Non-pigmented ciliary epithelial cell (primary cell): ENCODE results near the gene SELENOW.
"Not testable (repeated sequence)": the region's sequence is repeated elsewhere in the genome, so short reads cannot be mapped to it uniquely, and the experiment has no call there.

Experiments
- DNase-seq: peaks from one replicate; pipeline ENCODE4 v3.0.0-alpha.2; 2010; ENCODE audit warnings: low read depth

SELENOW gene

DNA sequence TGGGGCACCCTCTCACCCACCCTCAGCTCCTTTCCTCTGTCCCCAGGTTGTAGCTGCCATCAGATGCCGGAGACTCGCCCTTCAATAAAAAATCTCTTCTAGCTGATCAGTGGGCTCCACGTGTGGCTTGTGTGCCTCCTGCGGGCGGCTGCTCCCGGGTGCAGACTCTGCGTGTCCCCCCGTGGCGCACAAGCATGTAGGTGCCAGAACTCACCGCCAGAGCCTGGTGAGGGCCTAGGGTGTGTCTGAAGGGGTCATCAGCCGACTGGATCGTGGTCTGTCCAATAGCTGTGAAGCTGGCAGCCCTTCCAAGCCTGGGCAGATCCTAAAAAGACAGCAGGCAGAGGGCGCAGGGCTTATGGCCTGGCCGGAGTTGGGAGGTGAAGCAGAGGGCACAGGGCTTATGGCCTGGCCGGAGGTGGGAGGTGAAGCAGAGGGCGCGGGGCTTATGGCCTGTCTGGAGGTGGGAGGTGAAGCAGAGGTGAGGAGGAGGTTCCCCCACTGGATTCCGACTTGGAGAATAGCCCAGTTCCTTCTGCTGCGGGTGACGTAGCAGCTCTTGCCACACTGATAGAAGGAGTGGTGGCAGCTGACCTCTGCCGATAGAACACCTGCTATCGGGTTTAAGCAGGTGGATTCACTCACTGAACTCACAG, 21.4 kb upstream of the SELENOW start:
- DNase-seq, result no peak

DNA sequence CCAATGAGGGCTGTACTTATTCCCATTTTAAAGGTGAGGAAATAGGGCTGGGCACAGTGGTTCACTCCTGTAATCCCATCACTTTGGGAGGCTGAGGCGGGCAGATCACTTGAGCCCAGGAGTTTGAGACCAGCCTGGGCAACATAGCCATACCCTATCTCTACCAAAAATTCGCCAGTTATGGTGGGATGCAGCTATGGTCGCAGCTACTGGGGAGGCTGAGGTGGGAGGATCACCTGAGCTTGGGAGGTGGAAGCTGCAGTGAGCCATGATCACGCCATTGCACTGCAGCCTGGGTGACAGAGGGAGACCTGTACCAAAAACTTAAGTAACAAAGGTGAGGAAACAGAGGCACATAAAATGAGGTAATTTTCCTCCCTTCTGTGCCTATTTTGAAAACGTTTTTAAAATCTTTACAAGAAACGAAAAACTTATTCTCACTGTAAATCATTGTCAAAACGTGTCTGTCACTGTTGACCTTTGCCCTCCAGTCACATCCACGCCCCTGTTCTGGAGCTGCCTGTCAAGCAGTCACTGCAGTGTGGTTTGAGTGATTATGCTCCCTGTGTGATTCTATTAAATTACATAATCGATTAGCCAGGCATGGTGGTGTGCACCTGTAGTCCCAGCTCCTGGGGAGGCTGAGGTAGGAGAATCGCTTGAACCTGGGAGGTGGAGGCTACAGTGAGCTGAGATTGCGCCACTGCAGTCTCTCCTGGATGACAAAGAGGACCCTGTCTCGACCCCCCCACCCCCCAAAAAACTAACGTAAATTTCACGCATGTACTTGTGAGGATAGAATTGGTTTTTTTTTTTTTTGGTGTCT, 20.7 kb upstream of the SELENOW start:
- no peak for DNase-seq

DNA sequence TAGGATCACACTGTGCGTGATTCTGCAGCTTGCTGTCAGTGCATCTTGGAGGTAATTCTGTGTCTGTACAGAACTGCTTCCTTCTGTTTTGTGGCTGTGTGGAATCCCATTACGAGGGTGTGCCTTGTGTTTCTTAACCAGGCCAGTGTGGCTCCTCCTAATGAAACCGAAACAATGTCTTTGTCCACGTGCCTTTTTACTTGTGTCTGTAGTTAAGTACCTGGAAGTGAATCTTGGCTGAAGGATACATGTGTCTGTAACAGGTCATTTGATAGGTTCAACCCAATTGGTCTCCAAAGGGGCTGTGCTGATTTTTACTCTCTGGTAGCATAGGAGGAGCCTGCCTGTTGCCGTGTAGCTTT, 20.1 kb upstream of the SELENOW start:
- DNase-seq, result no peak

DNA sequence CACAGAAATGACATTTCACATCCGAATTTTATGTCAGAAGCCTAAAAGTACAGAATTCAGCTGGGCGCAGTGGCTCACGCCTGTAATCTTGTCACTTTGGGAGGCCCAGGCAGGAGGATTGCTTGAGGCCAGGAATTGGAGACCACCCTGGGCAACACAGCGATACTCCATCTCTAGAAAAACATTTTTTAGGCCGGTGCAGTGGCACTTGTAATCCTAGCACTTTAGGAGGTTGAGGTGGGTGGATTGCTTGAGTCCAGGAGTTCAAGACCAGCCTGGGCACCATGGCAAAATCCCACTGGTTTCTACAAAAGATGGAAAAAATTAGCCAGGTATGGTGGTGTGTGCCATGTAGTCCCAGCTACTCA, 17.9 kb upstream of the SELENOW start:
- DNase-seq, result no peak

DNA sequence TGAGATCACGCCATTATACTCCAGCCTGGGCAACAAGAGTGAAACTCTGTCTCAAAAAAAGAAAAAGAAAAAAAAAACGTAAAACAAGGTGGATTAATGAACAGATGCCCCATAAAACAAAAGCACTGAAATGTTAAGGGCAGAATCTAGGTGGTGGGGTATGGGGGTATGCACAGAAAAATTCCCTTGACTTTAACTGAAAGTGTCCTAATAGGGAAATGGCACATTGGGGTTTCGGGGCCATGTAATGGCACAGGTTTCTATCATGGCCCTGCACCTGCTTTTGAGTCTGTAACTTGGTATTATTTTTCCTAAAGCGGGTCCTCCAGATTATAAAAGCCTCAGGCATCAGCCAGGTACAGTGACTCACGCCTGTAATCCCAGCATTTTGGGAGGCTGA, 16.9 kb upstream of the SELENOW start:
- no peak for DNase-seq

DNA sequence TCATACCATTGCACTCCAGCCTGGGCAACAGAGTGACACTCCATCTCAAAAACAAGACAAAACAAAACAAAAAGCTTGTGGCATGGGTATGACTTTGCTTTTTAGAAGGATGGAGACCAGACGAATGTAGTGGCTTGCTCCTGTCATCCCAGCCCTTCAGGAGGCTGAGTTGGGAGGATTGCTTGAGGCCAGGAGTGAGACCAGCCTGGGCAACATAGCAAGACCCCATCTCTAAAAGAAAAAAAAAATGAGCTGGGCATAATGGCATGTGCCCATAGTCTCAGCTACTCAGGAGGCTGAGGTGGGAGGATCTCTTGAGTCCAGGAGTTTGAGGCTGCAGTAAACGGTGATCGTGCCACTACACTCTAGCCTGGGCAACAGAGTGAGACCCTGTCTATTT, 16.4 kb upstream of the SELENOW start:
- no peak for DNase-seq

DNA sequence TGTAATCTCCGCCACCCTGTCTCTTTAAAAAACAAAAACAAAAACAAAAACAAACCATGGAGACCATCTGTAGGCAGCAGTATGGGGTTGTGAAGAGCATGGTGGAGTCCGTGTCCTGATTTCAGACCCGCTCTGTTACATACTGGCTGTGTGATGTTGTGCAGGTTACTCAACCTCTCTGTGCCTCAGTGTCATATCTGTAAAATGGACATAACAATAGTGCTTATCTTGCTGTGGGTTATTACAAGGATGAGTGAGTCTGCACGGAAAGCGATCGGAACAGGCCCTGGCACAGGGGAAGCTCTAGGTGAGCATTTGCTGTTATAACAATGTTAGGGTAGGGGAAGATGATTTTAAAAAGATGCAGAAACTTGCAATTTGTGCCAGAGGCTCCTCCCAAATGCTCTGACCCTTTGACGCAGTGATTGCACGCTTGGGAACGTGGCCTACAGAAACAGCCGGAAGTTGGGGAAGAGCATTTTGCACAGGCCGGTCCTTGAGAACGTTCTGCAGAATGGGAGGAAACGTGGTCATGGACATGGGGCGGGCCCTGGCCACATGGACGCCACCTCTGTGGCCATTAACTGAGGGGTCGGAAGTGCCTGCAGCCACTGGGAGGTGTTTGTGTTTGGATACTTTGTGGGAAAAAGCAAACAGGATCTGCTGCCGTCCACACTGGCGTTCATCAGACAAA, 15.7 kb upstream of the SELENOW start:
- no peak for DNase-seq

DNA sequence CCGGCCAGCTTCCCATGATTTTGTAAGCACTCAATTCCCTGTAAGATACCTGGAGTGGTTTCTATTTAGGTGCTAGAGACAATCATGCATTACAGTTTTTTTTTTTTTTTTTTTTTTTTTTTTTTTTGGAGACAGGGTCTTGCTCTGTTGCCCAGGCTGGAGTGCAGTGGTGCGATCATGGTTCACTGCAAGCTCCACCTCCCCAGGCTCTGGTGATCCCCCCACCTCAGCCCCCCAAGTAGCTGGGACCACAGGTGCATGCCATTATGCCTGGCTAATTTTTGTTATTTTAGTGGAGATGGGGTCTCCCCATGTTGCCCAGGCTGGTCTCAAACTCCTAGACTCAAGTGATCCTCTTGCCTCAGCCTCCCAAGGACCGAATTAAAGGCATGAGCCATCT, 13.8 kb upstream of the SELENOW start:
- not testable (repeated sequence) for DNase-seq

DNA sequence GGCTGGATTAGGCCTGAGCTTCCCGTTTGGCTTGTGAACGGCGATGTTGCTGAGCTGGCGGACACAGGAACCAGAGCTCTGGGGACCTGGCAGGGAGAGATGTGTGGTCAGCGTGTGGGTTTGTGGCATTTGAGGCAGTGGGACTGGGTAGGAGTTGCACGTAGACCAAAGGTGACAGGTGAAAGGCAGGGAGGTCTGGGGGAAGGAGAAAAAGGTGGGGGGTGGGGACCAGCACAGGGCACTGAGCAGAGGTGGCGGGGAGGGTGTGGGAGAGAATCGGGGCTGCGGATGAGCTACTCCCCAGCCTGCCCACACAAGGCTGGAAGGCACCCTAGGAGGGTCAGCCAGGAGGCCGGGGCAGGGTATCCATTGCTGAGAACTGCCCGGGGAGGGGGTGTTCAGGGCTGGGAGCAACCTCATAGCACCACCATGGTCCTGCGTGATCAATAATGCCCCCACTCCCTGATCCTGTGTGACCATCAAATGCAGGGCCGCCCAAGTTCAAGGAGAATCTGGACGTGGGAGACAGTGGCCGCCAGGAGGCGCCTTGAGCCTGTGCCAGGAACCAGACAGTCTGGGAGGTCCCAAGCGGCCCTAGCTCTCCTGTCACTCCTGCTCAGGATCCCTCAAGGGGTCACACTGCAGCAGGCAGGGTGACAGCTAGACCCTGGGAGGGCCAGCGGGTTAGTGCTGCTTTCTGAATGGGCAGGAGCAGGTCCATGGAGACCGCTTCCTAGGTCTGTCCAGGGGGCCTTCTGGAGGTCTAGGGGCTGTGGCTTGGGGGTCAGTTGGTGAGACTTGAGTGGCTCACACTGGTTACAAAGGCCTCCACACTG, 12.8 kb upstream of the SELENOW start:
- no peak for DNase-seq

DNA sequence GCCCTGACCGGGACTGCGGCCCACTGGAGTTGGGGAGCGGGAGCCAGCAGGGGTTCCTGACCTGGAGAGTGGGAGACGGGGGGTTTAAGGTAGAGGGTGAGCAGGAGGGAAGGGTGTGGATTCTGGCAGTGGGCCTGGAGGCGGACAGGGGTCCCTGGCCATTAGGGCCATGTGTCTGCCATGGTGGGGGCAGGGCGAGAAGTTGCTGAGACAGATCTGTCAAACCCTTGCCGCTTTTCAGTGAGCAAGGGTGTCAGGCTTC, 12.2 kb upstream of the SELENOW start:
- no peak for DNase-seq

DNA sequence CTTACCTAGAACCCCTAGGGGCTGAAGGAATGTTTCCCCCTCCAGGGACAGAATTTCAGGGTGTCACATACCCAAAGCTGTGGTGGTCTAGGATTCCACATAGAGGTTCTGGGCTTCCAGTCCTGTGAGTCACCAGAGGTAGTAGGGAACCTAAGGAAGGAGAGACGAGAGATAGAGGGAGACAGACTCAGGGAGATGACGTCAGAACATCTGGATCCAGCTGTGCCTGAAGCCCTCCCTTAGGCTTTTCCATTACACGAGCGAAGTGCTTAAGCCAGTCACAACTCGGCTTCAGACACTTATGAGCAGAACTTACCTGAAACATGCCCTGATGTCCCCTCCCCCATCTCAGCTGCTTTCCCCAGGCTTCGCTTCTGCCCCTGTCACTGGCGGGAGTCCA, 11.8 kb upstream of the SELENOW start:
- no peak for DNase-seq

DNA sequence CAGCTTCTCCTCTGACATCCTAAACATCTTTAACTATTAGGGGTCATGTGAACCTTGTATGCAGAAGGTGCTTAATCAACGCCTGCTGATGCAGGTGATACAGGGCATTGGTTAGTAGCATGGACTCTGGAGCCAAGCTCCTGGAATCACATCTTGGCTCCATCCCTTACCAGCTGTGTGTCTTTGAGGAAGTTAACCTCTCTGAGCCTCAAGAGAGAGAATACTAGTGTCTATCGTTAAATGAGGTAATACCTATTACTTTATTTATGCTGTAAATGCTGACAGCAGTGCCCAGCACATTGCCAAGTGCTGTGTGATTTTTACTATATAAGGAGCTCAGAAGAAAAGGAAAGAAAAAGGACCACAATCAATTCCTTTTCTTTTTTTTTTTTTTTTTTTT, 11.2 kb upstream of the SELENOW start:
- no peak for DNase-seq

DNA sequence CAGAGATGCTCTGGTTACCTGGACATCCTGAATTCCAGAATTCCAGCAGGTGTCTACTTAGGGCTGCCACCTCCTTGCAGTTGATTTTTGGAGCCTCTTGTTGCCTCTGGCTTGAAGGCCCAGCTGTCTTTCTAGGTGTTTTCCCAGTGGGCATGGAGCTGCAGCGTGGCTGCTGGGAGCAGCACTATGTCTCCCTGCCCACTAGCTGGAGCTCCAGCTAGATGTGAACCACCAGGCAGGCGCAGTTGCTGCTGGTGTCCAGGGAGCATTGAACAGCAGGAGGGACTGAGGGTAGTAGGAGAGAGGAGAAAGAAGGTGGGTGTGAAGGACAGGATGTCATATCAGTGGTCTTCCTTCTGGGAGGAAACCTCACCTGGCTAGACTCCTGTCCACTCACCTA, 9.9 kb upstream of the SELENOW start:
- no peak for DNase-seq

DNA sequence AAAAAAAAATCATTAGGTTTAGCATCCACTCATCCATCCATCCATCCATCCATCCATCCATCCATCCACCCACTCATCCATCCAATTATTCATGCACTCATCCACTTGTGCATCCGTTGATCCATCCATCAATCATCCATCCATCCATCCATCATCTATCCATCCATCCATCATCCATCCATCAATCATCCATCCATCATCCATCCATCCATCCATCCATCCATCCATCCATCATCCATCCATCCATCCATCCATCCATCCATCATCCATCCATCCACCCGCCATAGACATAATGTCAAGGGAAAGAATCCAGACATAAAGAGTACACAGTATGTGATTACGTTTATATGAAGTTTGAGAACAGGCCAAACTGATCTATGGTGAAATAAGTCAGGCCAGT, 9.0 kb upstream of the SELENOW start:
- DNase-seq, result no peak

DNA sequence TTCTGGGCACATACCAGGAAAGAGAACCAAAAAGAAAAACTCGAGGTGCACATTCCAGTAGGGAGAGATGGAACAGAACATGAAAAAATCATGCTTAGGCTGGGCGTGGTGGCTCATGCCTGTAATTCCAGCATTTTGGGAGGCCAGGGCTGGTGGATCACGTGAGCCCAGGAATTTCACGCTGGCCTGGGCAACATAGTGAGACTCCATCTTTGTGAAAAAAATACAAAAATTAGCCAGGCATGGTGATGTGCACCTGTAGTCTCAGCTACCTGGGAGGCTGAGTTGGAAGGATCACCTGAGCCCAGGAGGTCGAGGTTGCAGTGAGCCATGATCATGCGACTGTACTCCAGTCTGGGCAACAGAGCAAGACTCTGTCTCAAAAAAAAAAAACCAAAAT, 7.2 kb upstream of the SELENOW start:
- DNase-seq, result not testable (repeated sequence)

DNA sequence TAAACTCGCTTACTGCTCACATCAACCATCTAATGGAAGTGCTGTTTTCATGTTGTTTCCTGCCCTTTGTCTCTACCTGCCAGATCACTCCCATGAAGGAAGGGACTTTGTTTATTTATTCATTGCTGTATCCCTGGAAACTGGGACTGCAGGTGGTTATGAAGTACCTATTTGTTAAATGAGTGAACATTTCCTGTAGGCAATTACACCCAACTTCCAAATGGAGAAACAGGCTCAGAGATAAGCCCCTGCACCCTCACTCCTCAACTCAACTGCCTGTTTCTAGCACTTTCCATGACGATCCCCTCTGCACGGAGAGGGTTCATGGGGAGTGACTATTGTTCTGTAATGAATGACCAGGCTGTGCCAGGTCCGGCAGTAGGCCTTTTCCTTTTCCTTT, 1.9 kb upstream of the SELENOW start:
- DNase-seq, result no peak

DNA sequence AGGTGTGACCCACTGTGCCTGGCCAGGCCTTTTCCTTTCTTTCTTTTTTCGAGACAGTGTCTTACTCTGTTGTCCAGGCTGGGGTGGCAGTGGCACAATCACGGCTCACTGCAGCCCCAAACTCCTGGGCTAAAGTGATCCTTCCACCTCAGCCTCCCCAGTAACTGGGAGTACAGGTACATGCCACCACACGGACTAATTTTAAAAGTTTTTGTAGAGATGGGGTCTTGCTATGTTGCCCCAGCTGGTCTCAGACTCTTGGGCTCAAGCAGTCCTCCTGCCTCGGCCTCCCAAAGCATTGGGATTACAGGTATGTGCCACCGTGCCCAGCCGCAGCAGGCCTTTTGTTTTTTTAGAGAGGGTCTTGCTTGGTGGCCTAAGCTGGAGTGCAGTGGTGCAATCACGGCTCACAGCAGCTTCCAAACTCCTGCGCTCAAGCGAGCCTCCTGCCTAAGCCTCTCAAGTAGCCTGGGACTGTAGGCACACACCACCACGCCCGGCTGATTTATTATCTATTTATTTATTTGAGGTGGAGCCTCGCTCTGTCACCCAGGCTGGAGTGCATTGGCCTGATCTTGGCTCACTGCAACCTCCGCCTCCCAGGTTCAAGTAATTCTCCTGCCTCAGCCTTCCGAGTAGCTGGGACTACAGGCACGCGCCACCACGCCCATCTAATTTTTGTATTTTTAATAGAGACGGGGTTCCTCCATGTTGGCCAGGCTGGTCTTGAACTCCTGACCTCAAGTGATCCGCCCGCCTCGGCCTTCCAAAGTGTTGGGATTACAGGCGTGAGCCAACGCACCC, 1.1 kb upstream of the SELENOW start:
- not testable (repeated sequence) for DNase-seq

DNA sequence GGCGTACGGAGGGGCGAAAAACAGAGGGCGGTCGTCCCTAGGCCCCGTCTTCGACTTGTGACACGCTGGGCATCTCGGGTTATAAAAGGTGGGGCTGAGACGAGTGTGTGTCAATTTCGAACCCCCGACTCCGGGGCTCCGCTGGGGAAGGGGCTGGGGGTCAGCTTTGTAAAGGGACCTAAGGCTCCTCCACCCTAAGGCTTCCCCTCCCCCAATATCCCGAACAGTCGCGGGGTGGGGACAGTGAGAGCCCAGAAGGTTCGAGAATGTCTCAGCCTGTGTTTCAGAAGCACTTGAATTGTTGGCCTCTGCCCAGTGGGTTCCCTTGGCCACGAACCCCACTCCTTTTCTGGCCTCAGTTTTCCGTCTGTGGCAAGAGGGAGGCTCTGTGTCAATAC, 450 bp downstream of the SELENOW start:
- no peak for DNase-seq

DNA sequence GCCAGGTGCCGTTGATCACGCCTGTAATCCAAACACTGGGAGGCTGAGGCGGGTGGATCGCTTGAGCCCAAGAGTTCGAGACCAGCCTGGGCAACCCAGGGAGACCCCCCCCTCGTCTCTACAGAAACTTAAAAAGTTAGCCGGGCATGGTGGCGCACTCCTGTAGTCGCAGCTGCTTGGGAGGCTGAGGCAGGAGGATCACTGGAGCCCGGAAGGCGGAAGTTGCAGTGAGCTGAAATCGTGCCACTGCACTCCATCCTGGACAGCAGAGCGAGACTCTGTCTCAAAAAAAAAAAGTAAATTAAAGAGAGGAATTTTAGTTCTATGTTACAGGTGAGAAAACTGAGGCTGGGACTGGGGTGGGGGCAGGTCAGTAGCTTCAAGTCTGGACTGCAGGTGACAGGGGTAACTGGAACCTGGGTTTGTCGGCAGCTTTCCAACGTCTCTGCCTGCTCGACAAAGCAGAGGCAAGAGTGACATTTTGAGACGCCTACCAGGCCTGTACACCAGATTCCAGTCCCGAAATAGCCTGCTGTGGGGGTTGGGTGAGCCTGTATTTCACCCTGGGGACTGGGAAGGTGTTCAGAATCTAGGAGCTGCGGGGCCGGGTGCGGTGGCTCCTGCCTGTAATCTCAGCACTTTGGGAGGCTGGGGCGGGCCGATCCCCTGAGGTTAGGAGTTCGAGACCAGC, 1.2 kb downstream of the SELENOW start:
- DNase-seq, result no peak

DNA sequence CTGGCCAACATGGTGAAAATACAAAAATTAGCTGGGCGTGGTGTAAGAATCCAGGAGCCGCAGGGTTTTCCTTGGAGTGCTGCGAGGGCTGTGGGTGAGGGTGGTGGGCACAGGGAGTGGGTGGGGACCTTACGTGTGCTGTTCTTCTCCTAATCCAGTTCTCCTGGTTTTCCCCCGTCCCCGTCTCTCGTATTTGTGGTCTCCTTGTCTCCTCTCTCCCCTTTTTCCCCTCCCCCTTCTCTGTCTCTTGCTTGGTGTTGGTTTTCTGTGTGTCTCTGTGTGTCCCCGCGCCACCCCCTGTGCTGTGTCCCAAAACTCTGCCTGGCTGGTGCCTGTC, 1.7 kb downstream of the SELENOW start:
- no peak for DNase-seq

DNA sequence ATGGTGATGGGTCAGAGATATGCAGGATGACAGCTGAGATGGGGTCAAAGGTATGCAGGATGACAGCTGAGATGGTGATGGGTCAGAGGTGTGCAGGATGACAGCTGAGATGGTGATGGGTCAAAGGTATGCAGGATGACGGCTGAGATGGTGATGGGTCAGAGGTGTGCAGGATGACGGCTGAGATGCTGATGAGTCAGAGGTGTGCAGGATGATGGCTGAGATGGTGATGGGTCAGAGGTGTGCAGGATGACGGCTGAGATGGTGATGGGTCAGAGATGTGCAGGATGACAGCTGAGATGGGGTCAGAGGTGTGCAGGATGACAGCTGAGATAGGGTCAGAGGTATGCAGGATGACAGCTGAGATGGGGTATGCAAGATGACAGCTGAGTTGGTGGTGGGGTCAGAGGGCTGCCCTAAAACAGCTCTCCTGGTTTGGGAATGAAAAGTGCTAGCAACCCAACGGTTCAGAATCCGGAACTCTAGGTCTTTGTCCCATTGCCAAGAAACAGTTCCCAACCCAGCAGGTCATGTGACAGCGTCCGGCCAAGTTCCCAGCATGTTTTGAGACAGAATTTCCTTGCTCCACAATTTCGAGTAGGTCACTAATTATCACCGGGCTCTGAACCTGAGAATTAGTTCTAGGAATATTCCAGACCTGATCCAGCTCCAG, 3.2 kb downstream of the SELENOW start:
- DNase-seq, result no peak
